ENCODE measurements around the gene FARP1.

The FARP1 gene

GRCh38 chr13:98233127-98233526 lies 90.2 kb downstream of the FARP1 start:
- DNase-seq = no peak

GRCh38 chr13:98234348-98234747 lies 91.5 kb downstream of the FARP1 start:
- DNase-seq = no peak

GRCh38 chr13:98236197-98236596 lies 93.3 kb downstream of the FARP1 start:
- DNase-seq = no peak

- DNase-seq = no peak
Measured at GRCh38 chr13:98237331-98237730, 94.4 kb downstream of the FARP1 start.

GRCh38 chr13:98239162-98240076 lies 96.5 kb downstream of the FARP1 start:
- DNase-seq = no peak

- DNase-seq = no peak
Measured at GRCh38 chr13:98240135-98240534, 97.2 kb downstream of the FARP1 start.

- DNase-seq = no peak
Measured at GRCh38 chr13:98240974-98241373, 98.1 kb downstream of the FARP1 start.

GRCh38 chr13:98241976-98242375 lies 99.1 kb downstream of the FARP1 start:
- no peak for DNase-seq

GRCh38 chr13:98242403-98242802 lies 99.5 kb downstream of the FARP1 start:
- no peak for DNase-seq

GRCh38 chr13:98243929-98244272 lies 101.0 kb downstream of the FARP1 start:
- no peak for DNase-seq

GRCh38 chr13:98246538-98247172 lies 103.8 kb downstream of the FARP1 start:
- DNase-seq = no peak

- no peak for DNase-seq
Measured at GRCh38 chr13:98251708-98252107, 108.8 kb downstream of the FARP1 start.

- DNase-seq = no peak
Measured at GRCh38 chr13:98252931-98253470, 110.1 kb downstream of the FARP1 start.

GRCh38 chr13:98253526-98253925 lies 110.6 kb downstream of the FARP1 start:
- no peak for DNase-seq

GRCh38 chr13:98254513-98254912 lies 111.6 kb downstream of the FARP1 start:
- no peak for DNase-seq

- no peak for DNase-seq
Measured at GRCh38 chr13:98258226-98258625, 115.3 kb downstream of the FARP1 start.

- DNase-seq = no peak
Measured at GRCh38 chr13:98260357-98261164, 117.7 kb downstream of the FARP1 start.

GRCh38 chr13:98261165-98261702 lies 118.3 kb downstream of the FARP1 start:
- no peak for DNase-seq

GRCh38 chr13:98262292-98262691 lies 119.4 kb downstream of the FARP1 start:
- DNase-seq = no peak

GRCh38 chr13:98263841-98264240 lies 120.9 kb downstream of the FARP1 start:
- DNase-seq = no peak

- DNase-seq = no peak
Measured at GRCh38 chr13:98264877-98265276, 122.0 kb downstream of the FARP1 start.

- no peak for DNase-seq
Measured at GRCh38 chr13:98265692-98266551, 123.0 kb downstream of the FARP1 start.

All from T-helper 1 cell (primary cell).